GM13976 (cell line): ENCODE measurements around the gene PXDN.
"Not testable (repeated sequence)": the region's sequence is repeated elsewhere in the genome, so short reads cannot be mapped to it uniquely, and the experiment has no call there.

Experiments used
- DNase-seq: peaks from one replicate; pipeline ENCODE4 v3.0.0; 2012; ENCODE audit warnings: low spot score
- in situ Hi-C: fragments of 300-500 bp; cut with MboI; formaldehyde crosslinking; loops from one replicate; pipeline ENCODE4 v1.12.0; 2022; ENCODE audit warnings: low sequenced_read_pairs, mixed read lengths, inconsistent platforms; ENCODE audit not compliant: unreplicated experiment
- TF ChIP-seq, protein P1 (sequence below): IDR thresholded peaks from 2 replicates; pipeline ENCODE4 v1.5.1; 2012; ENCODE audit warnings: borderline replicate concordance, mild to moderate bottlenecking; ENCODE audit not compliant: insufficient read depth; ENCODE audit errors: extremely low read depth, missing control alignments, control extremely low read depth

PXDN gene

DNA sequence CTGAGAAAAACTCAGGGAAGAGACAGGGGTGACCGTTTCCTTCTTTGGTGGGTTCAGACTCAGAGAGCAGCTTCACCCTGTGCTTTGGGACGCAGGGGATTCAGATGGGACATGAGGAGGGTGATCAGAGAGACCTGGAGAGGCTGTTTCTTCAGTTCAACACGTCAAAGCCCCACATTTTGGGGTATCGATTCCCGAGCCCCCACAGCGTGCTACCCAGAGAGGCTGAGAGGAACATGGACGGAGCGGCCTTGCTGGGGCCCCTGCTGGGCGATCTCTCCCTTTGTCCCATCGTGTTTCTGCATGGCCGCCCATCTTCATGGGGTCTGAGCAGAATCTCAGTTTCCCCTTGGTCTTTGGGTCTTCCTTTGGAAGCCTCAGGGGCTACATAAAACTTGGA lies 38.2 kb upstream of the PXDN start:
- in situ Hi-C loops = no loop called here
- DNase-seq = no peak
- TF ChIP-seq, protein P1, sequence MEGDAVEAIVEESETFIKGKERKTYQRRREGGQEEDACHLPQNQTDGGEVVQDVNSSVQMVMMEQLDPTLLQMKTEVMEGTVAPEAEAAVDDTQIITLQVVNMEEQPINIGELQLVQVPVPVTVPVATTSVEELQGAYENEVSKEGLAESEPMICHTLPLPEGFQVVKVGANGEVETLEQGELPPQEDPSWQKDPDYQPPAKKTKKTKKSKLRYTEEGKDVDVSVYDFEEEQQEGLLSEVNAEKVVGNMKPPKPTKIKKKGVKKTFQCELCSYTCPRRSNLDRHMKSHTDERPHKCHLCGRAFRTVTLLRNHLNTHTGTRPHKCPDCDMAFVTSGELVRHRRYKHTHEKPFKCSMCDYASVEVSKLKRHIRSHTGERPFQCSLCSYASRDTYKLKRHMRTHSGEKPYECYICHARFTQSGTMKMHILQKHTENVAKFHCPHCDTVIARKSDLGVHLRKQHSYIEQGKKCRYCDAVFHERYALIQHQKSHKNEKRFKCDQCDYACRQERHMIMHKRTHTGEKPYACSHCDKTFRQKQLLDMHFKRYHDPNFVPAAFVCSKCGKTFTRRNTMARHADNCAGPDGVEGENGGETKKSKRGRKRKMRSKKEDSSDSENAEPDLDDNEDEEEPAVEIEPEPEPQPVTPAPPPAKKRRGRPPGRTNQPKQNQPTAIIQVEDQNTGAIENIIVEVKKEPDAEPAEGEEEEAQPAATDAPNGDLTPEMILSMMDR = no peak

- in situ Hi-C loops = no loop called here
- TF ChIP-seq, protein P1 = no peak
- DNase-seq = no peak
Observed at GRCh38 chr2:1781291-1782080, 37.2 kb upstream of the PXDN start.

DNA sequence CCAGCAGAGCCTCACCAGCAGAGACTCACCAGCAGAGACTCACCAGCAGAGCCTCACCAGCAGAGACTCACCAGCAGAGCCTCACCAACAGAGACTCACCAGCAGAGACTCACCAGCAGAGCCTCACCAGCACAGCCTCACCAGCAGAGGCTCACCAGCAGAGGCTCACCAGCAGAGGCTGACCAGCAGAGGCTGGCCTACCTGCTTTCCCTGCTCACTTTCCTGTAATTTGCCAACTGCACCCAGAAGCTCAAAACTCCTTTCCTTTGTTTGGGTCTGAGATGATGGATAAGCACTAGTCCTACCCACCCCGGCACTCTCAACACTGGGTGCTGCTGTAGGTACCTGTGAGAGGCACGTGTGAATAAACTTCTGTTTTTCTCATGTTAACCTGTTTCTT lies 36.4 kb upstream of the PXDN start:
- TF ChIP-seq, protein P1 = no peak
- in situ Hi-C loops = no loop called here
- DNase-seq = no peak

DNA sequence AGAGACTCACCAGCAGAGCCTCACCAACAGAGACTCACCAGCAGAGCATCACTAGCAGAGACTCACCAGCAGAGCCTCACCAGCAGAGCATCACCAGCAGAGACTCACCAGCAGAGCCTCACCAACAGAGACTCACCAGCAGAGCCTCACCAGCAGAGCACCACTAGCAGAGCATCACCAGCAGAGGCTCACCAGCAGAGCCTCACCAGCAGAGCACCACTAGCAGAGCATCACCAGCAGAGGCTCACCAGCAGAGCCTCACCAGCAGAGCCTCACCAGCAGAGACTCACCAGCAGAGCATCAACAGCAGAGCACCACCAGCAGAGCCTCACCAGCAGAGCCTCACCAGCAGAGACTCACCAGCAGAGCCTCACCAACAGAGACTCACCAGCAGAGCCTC lies 35.7 kb upstream of the PXDN start:
- DNase-seq, in situ Hi-C loops: not testable (repeated sequence)

- no peak for DNase-seq
- TF ChIP-seq, protein P1 = no peak
- in situ Hi-C loops = no loop called here
Observed at GRCh38 chr2:1778566-1778965, 34.3 kb upstream of the PXDN start.

DNA sequence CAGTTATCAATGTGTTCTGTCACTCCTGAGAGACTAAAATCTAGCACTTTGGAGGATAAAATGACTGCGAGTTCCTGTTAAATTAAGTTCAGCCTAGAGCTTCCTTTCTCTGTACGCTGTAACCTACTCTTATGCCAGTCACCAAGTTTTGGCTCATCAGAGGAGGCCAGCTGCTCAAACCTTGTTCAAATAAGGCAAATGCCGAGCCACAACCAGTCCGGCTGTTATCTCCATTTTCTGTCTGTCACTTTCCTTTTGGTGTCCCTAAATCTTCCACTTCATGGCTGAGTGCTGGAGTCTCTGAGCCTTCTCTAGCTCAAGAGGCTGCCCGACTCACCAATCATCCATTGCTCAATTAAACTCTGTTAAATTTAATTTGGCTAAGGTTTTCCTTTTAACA lies 33.5 kb upstream of the PXDN start:
- TF ChIP-seq, protein P1 = no peak
- no peak for DNase-seq
- in situ Hi-C loops = no loop called here

- in situ Hi-C loops = no loop called here
- TF ChIP-seq, protein P1 = no peak
Observed at GRCh38 chr2:1777156-1777555, 32.8 kb upstream of the PXDN start.

More at GRCh38 chr2:1777156-1777555, 32.8 kb upstream of the PXDN start:
- DNase-seq = no peak
